ENCODE data around the gene PARVA.

DNA sequence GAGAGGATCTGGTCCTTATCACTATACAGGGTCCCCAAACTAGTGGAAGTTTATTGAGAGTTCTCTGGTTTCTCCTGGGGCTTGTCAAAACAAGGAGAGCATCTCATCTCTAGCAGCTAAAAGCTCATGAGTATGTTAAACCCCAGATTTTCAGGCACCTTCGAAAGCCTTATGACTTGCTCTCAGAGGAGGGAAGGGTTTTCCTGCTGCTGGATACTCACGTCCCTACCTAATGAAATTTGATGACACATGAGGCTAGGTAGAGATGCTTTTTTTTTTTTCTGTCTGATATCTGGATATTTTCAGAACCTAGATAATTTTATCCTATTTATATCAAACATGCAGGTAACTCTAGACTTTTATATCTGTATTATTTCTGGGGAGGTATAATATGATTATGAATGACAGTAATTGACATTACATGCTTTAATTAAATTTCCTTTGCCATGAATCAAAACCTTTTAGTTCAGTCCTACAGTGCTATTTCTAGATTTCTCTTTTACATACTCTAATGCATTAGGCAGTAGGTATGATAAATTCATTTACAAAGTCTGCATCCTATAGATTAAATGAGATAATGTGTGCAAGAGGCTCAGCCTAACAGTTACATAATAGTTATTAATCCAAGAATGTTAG, 73.9 kb downstream of the PARVA start:
- TF ChIP-seq CTCF (IDR thresholded peaks at IDR 0.05) = no peak
- TF ChIP-seq POLR2A (IDR thresholded peaks at IDR 0.05) = no peak

Data from body of pancreas (tissue), 4 donors.